HG03045 (cell line): Measurements from ENCODE around the gene CES5A.
"Not testable (repeated sequence)": the region's sequence is repeated elsewhere in the genome, so short reads cannot be mapped to it uniquely, and the experiment has no call there.

Experiments
- ATAC-seq: cut with Tn5 transposase; IDR thresholded peaks from one replicate; pipeline ENCODE4 v1.9.1; 2021; ENCODE audit warnings: mild to moderate bottlenecking, moderate library complexity; ENCODE audit not compliant: unreplicated experiment

The CES5A gene

GRCh38 chr16:55875273-55875672, at the start of gene CES5A:
TSS of gene CES5A (minus strand) at chr16:55875373. CDS start at chr16:55875221, 152 bp downstream.
- ATAC-seq: no peak

GRCh38 chr16:55922662-55923061, 47.5 kb upstream of the CES5A start:
- no peak for ATAC-seq

- ATAC-seq: no peak
Observed at GRCh38 chr16:55917373-55918160, 42.4 kb upstream of the CES5A start.

- no peak for ATAC-seq
Observed at GRCh38 chr16:55915096-55915827, 40.1 kb upstream of the CES5A start.

- no peak for ATAC-seq
Observed at GRCh38 chr16:55914383-55914782, 39.2 kb upstream of the CES5A start.

GRCh38 chr16:55913716-55914115, 38.5 kb upstream of the CES5A start:
- no peak for ATAC-seq

- ATAC-seq: not testable (repeated sequence)
Observed at GRCh38 chr16:55913121-55913520, 37.9 kb upstream of the CES5A start.

GRCh38 chr16:55912022-55912421, 36.8 kb upstream of the CES5A start:
- no peak for ATAC-seq

- no peak for ATAC-seq
Observed at GRCh38 chr16:55911616-55912015, 36.4 kb upstream of the CES5A start.

- ATAC-seq: no peak
Observed at GRCh38 chr16:55909876-55910275, 34.7 kb upstream of the CES5A start.

GRCh38 chr16:55908641-55909040, 33.5 kb upstream of the CES5A start:
- ATAC-seq: no peak

- ATAC-seq: no peak
Observed at GRCh38 chr16:55907661-55908060, 32.5 kb upstream of the CES5A start.

- no peak for ATAC-seq
Observed at GRCh38 chr16:55906123-55906522, 30.9 kb upstream of the CES5A start.

GRCh38 chr16:55905651-55906050, 30.5 kb upstream of the CES5A start:
- ATAC-seq: no peak

GRCh38 chr16:55901566-55902217, 26.5 kb upstream of the CES5A start:
- ATAC-seq: no peak

- ATAC-seq: no peak
Observed at GRCh38 chr16:55900616-55901393, 25.6 kb upstream of the CES5A start.

GRCh38 chr16:55899857-55900256, 24.7 kb upstream of the CES5A start:
- no peak for ATAC-seq

GRCh38 chr16:55898592-55898991, 23.4 kb upstream of the CES5A start:
- no peak for ATAC-seq

GRCh38 chr16:55892821-55893220, 17.6 kb upstream of the CES5A start:
- no peak for ATAC-seq

GRCh38 chr16:55889518-55889917, 14.3 kb upstream of the CES5A start:
- ATAC-seq: no peak

GRCh38 chr16:55888546-55888945, 13.4 kb upstream of the CES5A start:
- no peak for ATAC-seq
